Smooth muscle cell of the brain vasculature (primary cell): ENCODE data around the gene PRDM5.

Experiments used
- DNase-seq: peaks from one replicate; pipeline ENCODE4 v3.0.0-alpha.2; 2012; ENCODE audit warnings: low read depth, low spot score

Gene PRDM5

GRCh38 chr4:120855307-120856001, 67.1 kb downstream of the PRDM5 start:
- DNase-seq = no peak

DNA sequence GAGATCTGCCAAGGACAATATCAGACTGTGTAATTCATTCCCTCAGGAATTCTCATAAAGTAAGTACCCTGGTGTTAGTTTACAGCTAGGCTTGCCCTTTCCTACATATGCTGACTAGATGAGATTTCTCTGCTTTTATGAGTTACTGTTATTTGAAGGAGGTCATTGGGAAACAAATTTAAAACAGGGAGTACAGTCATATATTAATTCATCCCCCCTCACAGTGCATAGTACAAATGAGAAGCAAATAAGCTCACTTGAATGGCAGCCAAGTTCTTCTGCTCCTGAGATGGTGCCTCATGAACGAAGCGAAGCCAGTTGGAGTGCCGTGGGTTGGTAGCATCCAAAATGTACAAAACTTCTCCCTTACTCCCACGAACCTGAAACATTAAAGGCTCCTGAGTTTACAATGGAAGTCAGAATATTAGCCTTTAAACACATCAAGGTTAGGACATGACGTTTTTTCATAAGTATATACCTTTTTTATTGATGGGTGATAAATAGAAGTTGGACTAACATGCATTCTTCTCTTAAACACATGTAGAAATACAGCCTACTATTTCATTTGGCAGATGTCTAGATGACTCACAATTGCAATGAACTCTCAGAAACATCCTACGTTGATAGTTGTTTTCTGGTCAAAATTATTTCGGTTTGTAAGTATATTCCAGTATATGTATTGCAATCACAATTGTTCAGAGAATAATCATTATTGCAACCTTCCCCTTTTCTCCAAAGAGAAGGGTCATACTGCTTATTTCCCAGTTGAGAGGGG, 69.2 kb downstream of the PRDM5 start:
- no peak for DNase-seq

- no peak for DNase-seq
Measured at GRCh38 chr4:120850018-120850599, 72.4 kb downstream of the PRDM5 start.

DNA sequence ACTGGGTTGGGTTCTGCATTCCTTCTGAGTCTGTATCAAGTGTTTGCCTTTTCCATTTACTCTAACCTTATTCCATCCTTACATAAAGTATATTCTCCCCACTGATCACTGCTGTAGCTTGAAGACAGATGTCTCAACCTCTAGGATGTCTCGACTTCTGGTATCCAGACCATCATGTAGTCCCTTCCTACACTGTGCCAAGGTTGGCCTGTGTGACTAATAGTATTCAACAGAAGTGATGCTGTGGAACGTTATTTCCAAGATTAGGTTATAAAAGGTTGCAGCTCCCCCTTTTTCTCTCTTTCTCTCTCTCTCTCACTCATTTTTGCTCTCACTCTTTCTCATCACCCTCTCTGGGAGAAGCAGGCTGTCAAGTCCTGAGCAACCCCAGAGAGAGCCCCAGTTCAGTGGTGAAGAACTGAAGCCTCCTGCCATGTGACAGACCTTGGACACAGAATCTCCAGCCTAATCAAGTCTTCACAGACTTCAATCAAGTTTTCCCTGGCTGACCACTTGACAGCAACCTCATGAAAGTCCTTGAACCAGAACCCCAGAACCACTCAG, 75.4 kb downstream of the PRDM5 start:
- no peak for DNase-seq

DNA sequence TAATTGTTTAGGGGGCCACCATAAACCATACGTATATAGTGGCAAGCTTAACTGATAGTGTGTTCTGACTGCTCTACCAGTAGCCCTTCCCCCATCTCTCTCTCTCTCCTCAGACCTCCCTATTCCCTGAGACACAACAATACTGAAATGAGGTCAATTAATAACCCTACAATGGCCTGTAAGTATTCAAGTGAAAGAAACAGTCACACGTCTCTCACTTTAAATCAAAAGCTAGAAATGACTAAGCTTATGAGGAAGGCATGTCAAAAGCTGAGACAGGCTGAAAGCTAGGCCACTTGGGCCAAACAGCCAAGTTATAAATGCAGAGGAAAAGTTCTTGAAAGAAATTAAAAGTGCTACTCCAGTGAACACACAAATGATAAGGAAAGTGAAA, 78.0 kb downstream of the PRDM5 start:
- DNase-seq = no peak

DNA sequence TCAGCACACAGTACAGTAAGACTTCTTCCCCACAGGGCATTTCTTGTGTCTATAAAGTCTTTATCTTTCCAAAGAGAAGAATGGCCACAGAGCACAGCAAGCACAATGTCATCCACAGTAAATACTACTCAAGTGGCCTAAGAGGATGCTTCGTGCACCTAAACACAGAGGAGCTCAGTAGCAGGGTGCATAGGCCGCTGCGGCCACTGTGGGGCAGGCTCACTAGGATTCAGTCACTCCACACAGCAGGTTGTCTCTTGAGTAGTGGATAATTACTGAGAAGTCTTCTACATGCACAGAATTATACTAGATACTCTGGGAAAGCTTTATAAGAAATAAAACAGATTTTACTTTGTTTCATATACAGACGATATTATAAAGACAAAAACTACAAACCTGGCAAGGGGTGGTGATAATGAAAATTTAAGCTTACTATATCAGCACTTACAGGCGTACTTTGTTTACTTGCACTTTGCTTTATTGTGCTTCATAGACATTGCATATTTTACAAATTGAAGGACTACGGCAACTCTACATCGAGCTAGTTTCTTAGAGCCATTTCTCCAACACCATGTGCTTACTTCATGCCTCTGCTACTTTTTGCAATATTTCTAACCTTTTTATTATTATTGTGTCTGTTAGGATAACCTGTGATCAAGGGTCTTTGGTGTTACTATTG, 78.5 kb downstream of the PRDM5 start:
- DNase-seq = no peak

DNA sequence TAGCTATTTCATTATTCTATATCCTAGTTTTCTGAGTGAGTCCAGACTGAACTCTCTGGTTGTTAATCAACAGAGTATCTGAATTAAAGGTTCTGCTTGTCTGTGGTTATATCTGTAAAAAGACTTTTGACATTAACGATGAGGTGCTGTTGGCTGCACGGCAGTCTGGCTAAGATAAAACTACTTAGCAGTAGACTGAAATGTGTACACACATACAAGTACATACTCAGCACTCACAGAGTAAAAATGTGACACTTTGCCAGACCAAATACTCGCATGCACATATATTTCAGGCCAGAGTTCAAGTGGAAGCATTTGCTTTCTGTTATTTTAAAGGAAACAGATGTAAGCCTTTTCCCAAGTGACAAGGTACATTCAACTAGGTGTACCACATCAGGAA, 80.5 kb downstream of the PRDM5 start:
- no peak for DNase-seq

- no peak for DNase-seq
Measured at GRCh38 chr4:120841580-120841979, 80.9 kb downstream of the PRDM5 start.

GRCh38 chr4:120839974-120840751, 82.4 kb downstream of the PRDM5 start:
- no peak for DNase-seq

DNA sequence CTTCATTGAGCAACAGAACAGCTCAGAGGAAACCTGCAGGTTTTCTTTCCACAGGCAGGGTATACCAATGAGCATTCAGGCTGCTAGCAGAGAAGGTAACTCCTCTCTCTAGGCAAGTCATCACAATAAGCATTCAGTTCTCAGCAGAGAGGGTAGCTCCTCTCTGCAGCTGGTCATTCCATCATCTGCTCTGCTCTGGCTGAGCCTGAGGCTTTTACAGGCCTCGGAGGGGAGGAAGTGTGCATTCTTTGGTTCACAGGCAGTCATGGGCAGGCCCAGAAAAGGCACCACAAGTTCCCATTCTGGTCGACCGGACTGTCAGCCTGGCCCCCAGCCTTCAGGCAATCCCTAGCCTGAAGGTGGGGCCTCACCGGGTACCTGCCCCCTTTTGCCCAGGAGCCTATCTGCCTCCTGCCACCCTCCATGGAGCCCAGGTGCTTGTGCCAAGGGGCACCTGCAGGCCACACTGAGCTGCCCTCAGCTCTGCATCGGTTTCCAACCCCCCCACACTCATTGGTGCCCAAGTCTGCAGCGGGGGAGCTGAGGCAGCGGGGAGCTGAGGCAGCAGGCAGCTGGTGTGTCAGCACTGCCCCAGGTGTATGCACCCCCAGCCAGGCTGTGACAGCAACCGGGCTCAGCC, 83.1 kb downstream of the PRDM5 start:
- DNase-seq = no peak

GRCh38 chr4:120838784-120839183, 83.7 kb downstream of the PRDM5 start:
- no peak for DNase-seq

DNA sequence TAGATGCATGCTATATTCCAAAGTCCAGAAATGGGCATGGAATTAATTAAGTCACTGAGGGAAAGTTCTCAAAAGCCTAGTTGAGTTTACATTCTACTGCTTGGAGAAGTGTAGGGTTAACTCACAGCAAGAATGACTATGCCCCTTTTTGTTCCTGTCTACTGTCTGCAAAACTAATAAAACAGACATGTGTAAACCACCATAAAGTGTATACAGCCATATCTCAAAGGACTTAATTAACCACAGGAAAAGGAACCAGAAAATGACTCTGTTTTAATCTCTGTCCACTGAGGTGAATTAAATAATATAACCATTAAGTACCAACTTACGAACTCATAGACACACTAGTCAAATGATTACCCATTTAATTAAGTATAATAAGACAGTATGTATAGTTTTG, 84.9 kb downstream of the PRDM5 start:
- DNase-seq = no peak

GRCh38 chr4:120835342-120835741, 87.2 kb downstream of the PRDM5 start:
- DNase-seq = no peak

DNA sequence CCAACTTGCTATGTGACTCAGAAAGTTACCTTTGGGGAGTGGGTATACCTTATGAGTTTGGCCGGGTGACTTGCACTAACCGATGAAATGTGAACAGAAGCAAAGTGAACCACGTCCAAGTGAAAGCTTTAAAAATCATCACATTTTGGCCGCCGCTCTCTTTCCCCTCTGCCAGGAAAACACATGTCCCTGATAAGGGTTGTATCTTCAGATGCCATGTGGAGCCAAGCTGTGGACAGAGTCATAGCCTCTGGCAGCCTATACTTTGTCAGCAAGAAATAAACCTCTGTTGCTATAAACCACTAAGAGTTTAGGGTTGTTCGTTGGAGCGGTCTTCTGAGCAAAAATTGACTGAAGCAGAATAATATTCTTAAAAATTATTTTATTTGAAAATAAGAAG, 92.3 kb downstream of the PRDM5 start:
- no peak for DNase-seq

DNA sequence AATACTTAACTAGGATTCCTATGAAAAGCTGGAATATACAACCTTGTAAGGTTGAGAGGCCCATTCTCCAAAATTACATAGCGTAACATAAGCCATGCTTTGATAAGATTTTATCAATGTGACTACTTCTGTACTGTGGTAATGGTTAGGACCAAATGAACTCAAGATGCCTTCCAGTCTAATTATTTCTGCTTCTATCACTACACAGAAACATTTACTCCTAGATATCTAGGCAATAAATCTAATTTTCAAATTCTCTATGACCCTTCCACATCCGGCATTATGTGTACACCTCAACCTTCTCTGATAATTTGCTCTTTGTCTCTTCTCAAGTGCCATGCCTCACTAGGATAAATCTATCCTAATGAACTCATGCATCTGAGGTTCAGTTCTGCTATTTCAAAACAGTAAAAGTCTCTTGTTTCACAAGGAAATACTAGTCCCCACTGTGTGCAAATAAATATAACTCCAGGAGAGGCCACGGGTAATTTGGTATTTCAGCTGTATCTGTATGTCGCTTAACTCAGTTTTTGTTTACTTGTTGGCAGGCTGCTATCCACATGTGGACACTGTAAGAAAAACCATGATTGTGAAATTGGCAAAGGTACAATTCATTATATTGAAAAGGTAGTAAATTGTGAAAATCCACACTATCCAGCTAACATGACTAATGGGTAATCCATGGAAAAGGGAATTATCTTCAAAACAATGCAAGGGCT, 93.3 kb downstream of the PRDM5 start:
- peak; percentile 73 for DNase-seq

DNA sequence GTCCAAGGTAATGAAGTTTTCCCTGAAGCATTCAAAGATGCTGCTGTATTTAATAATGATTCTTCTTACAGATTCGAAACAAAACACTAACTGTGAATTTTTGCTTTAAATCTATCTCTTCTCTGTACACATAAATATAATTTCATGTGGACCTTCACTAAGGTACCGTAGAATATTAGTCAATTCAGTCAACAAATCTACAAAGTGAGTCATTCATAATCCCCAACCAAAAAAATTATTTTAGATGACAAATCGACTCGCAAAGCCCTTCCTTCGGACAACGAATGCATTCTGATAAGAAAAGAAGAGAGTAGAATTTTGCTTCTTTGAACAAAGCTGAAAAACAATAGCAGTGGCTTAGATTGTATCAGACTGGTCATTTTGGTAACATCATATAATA, 95.7 kb downstream of the PRDM5 start:
- DNase-seq = no peak

DNA sequence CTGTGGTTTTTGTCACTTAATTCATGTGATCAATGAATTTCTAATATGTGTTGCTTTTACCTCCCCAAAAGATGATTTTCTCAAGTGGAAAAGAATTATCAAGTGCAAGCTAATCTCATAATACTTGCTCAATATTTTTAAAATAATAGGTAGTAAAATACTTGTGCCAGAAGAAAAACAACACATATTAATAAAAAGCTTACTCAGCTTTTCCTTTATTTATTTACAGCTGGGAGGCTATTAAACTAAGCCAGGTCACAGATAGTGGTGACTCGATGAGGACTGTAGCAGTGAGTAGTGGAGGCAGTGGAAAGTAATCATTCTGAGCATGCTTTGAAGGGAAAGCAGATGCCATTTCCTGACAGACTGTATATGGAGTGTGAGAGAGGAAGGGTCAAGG, 96.1 kb downstream of the PRDM5 start:
- DNase-seq = no peak

- no peak for DNase-seq
Measured at GRCh38 chr4:120824946-120825345, 97.6 kb downstream of the PRDM5 start.

DNA sequence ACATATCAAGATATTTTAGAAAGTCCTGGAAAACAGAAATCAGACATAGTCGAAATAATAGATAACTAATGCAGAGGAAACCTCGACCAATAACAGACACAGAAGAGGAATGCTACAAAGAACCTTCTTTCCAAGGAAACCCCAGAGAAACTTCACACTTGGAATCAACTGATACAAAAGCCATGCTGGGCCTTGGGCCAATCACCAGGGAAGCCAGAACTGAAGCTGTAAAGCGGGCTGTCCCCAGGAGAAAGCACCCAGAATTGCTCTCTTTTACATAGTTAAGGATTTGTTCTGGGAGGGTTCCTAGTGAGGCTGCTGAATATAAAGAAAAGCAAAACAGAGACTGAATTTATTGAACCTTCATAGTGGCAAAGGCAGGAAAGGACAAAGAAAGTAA, 100.5 kb downstream of the PRDM5 start:
- no peak for DNase-seq

DNA sequence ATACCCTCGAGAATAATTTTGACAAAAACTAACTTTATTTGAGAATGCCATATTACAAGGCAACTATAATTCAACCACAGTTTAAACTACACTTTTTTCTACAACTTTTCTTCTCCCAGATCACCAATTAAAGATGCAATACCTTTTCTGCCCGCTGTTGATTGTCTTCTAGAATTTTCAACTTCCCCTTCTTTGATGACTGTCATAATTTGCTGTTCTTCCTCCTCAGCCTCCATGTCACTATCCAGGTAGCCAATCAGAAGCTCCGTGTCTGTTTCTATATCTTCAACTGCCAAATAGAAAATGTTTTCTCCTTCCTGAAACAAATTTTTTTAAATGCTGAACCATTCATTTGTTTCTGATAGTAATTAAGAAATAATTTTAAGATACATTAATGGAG, 101.5 kb downstream of the PRDM5 start:
- no peak for DNase-seq
